ENCODE data around the gene SMAD1.

DNA sequence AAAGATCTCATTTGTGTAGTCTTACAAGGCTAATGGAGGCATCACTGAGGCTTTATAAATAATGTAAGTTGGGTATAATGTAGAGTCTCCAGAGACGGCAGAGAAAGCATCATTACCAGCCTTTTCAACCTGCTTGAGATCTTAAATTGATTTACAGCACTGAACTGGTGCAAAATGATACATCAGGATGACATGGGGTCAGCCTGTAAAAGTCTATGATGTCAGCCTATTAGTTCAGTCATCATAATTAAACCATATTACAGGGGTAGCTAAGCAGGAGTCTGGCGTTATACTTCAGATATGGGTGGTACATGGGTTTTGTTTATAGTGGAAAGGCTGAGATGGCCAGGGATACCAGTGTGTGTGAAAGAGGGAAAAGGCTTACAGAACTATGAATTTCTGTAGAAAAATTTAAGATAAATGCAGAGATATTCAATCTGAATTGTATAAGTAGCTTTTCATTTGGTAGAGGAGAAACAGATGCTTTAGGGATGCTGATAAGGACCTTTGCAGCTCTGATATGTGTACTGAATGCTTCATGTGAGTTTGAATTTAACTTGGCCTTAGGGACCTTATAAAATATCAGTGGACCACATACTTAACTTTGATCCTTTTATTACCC, 2.7 kb downstream of the SMAD1 start:
- TF ChIP-seq GABPA (IDR thresholded peaks at IDR 0.05; ENCODE audit: low read depth) (no peak), TEAD4 (IDR thresholded peaks at IDR 0.05; ENCODE audit: borderline replicate concordance, insufficient read depth) (no peak), FOXM1 (IDR thresholded peaks at IDR 0.05; ENCODE audit: low read depth) (no peak), MAX (IDR thresholded peaks at IDR 0.05; ENCODE audit: low read depth) (no peak), USF1 (IDR thresholded peaks at IDR 0.05; ENCODE audit: borderline replicate concordance, low read depth) (no peak), TCF12 (IDR thresholded peaks at IDR 0.05) (no peak), EZH2phosphoT487 (IDR thresholded peaks at IDR 0.05; ENCODE audit: borderline replicate concordance, low read depth) (no peak), NFIC (IDR thresholded peaks at IDR 0.05; ENCODE audit: borderline replicate concordance) (no peak), CHD2 (IDR thresholded peaks at IDR 0.05; ENCODE audit: low read length, partially characterized antibody) (no peak), SMC3 (IDR thresholded peaks at IDR 0.05; ENCODE audit: low read depth, low read length) (no peak)
- TF ChIP-seq, protein P1, sequence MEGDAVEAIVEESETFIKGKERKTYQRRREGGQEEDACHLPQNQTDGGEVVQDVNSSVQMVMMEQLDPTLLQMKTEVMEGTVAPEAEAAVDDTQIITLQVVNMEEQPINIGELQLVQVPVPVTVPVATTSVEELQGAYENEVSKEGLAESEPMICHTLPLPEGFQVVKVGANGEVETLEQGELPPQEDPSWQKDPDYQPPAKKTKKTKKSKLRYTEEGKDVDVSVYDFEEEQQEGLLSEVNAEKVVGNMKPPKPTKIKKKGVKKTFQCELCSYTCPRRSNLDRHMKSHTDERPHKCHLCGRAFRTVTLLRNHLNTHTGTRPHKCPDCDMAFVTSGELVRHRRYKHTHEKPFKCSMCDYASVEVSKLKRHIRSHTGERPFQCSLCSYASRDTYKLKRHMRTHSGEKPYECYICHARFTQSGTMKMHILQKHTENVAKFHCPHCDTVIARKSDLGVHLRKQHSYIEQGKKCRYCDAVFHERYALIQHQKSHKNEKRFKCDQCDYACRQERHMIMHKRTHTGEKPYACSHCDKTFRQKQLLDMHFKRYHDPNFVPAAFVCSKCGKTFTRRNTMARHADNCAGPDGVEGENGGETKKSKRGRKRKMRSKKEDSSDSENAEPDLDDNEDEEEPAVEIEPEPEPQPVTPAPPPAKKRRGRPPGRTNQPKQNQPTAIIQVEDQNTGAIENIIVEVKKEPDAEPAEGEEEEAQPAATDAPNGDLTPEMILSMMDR (IDR thresholded peaks at IDR 0.05) = no peak
- TF ChIP-seq, protein P2, sequence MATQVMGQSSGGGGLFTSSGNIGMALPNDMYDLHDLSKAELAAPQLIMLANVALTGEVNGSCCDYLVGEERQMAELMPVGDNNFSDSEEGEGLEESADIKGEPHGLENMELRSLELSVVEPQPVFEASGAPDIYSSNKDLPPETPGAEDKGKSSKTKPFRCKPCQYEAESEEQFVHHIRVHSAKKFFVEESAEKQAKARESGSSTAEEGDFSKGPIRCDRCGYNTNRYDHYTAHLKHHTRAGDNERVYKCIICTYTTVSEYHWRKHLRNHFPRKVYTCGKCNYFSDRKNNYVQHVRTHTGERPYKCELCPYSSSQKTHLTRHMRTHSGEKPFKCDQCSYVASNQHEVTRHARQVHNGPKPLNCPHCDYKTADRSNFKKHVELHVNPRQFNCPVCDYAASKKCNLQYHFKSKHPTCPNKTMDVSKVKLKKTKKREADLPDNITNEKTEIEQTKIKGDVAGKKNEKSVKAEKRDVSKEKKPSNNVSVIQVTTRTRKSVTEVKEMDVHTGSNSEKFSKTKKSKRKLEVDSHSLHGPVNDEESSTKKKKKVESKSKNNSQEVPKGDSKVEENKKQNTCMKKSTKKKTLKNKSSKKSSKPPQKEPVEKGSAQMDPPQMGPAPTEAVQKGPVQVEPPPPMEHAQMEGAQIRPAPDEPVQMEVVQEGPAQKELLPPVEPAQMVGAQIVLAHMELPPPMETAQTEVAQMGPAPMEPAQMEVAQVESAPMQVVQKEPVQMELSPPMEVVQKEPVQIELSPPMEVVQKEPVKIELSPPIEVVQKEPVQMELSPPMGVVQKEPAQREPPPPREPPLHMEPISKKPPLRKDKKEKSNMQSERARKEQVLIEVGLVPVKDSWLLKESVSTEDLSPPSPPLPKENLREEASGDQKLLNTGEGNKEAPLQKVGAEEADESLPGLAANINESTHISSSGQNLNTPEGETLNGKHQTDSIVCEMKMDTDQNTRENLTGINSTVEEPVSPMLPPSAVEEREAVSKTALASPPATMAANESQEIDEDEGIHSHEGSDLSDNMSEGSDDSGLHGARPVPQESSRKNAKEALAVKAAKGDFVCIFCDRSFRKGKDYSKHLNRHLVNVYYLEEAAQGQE (IDR thresholded peaks at IDR 0.05; ENCODE audit: low read depth, low read length) = no peak

Measured in SK-N-SH (cell line).